Endodermal cell (in vitro differentiated cells): ENCODE measurements around the gene SLC25A10. TPM values are rescaled to one million over a fixed set of nuclear protein-coding genes. Genes with fewer than 3 reads are reported as not detected.

Experiments used
- DNase-seq: peaks from one replicate; pipeline ENCODE4 v3.0.0-alpha.2; 2017
- H3K27ac ChIP-seq: 2 replicates; pipeline ENCODE4 v1.5.1; 2013; ENCODE audit warnings: mild to moderate bottlenecking, low read depth, low read length, moderate library complexity
- H3K27me3 ChIP-seq: 2 replicates; pipeline ENCODE4 v1.6.1; 2013; ENCODE audit warnings: mild to moderate bottlenecking, low read length, moderate library complexity; ENCODE audit not compliant: insufficient read depth, control insufficient read depth, poor library complexity, severe bottlenecking
- H3K36me3 ChIP-seq: 2 replicates; pipeline ENCODE4 v1.7.0; 2013; ENCODE audit warnings: mild to moderate bottlenecking, low read length, moderate library complexity; ENCODE audit not compliant: control insufficient read depth, insufficient read depth
- H3K4me1 ChIP-seq: one replicate; pipeline ENCODE4 v1.7.0; 2013; ENCODE audit warnings: low read length; ENCODE audit not compliant: control insufficient read depth, insufficient read depth
- H3K4me3 ChIP-seq: 2 replicates; pipeline ENCODE4 v1.5.1; 2013; ENCODE audit warnings: mild to moderate bottlenecking, low read length, moderate library complexity
- H3K9ac ChIP-seq: 2 replicates; pipeline ENCODE4 v1.6.1; 2013; ENCODE audit warnings: mild to moderate bottlenecking, low read length, moderate library complexity; ENCODE audit not compliant: poor library complexity, severe bottlenecking; ENCODE audit errors: extremely low read depth
- H3K9me3 ChIP-seq: 2 replicates; pipeline ENCODE4 v1.6.1; 2013; ENCODE audit warnings: mild to moderate bottlenecking, low read length, moderate library complexity; ENCODE audit not compliant: control insufficient read depth
- H3K27ac Mint-ChIP-seq: 2 replicates; pipeline ENCODE4 v1.8.0; 2020; ENCODE audit warnings: mixed read lengths
- H3K27me3 Mint-ChIP-seq: 2 replicates; pipeline ENCODE4 v1.8.0; 2021; ENCODE audit warnings: mild to moderate bottlenecking, mixed read lengths; ENCODE audit not compliant: insufficient read depth
- H3K36me3 Mint-ChIP-seq: 2 replicates; pipeline ENCODE4 v1.8.0; 2020; ENCODE audit warnings: low read depth, mixed read lengths
- H3K4me1 Mint-ChIP-seq: 2 replicates; pipeline ENCODE4 v1.8.0; 2020; ENCODE audit warnings: mixed read lengths
- H3K4me3 Mint-ChIP-seq: 2 replicates; pipeline ENCODE4 v1.8.0; 2020; ENCODE audit warnings: mild to moderate bottlenecking, moderate library complexity, mixed read lengths
- H3K9me3 Mint-ChIP-seq: 2 replicates; pipeline ENCODE4 v1.8.0; 2020; ENCODE audit warnings: mild to moderate bottlenecking, mixed read lengths
- CTCF ChIP-seq: fragments of 200-600 bp; sonication (generic); conservative IDR thresholded peaks from 2 replicates; pipeline ENCODE4 v1.5.0; 2021; ENCODE audit warnings: antibody characterized with exemption, mild to moderate bottlenecking
- WGBS, 2 experiments: methylation state at CpG; one replicate each; pipeline versions ENCODE4 v1.1.5 to v1.1.7; 2013; ENCODE audit warnings: missing lambda C conversion rate in 2 of 2, mixed read lengths in 1 of 2; ENCODE audit not compliant: insufficient coverage in 1 of 2, insufficient read length in 1 of 2; 5-methylcytosine and 5-hydroxymethylcytosine counted together
- total RNA-seq, 2 donors: library from RNA; stranded (reverse); fragmentation: NEBNext Ultra II Directional in 1 of 2; extraction: Animal tissue kit (Norgen Biotek cat#: 25700) in 1 of 2; gene quantifications; 2 replicates in 1 of 2; 3 replicates in 1 of 2; pipeline ENCODE4 v1.2.1, GENCODE V29; 2021

SLC25A10 gene
- total RNA-seq, 2 donors from 2014 or later: 24.8 to 37.6 TPM

- H3K4me1 Mint-ChIP-seq: peaks cover 6% of the 10 kb centered on the region
- WGBS, 2 experiments: 51 to 64% methylated on average over 18 of the region's 18 CpGs
- no peak for DNase-seq
- peaks cover 12% of the 10 kb centered on the region for H3K4me1 ChIP-seq
- peak overlapping the region; percentile 79 for H3K4me3 ChIP-seq
- no peaks in the 10 kb centered on the region for H3K9me3 ChIP-seq
- no peak for TF ChIP-seq CTCF
- peaks cover 3% of the 10 kb centered on the region for H3K27me3 Mint-ChIP-seq
- H3K27ac Mint-ChIP-seq: peak overlapping the region; percentile 75
- no peaks in the 10 kb centered on the region for H3K27me3 ChIP-seq
- H3K9ac ChIP-seq: peak overlapping the region; percentile 57
- peaks cover 4% of the 10 kb centered on the region for H3K36me3 ChIP-seq
- H3K36me3 Mint-ChIP-seq: peaks cover 6% of the 10 kb centered on the region
- H3K9me3 Mint-ChIP-seq: no peaks in the 10 kb centered on the region
- H3K27ac ChIP-seq: peak overlapping the region; percentile 65
- H3K4me3 Mint-ChIP-seq: peak overlapping the region; percentile 74
These were observed 996 bp downstream of the SLC25A10 start for GRCh38 chr17:81713004-81713555.

GRCh38 chr17:81713556-81714411 lies 1.7 kb downstream of the SLC25A10 start:
- Mint-ChIP-seq H3K36me3 (peaks cover 6% of the 10 kb centered on the region), H3K27me3 (peaks cover 3% of the 10 kb centered on the region), H3K9me3 (no peaks in the 10 kb centered on the region), H3K4me3 (peak overlapping the region; percentile 74), H3K27ac (peak overlapping the region; percentile 75), H3K4me1 (peaks cover 6% of the 10 kb centered on the region)
- peak; percentile 71 for DNase-seq
- Histone ChIP-seq H3K36me3 (no peaks in the 10 kb centered on the region), H3K27ac (peak overlapping the region; percentile 65), H3K9me3 (no peaks in the 10 kb centered on the region), H3K4me1 (peaks cover 12% of the 10 kb centered on the region), H3K4me3 (peak overlapping the region; percentile 79), H3K9ac (no peak overlapping the region), H3K27me3 (no peaks in the 10 kb centered on the region)
- TF ChIP-seq CTCF: no peak
- 79 to 85% methylated on average over 23 to 36 of the region's 36 CpGs for WGBS, 2 experiments

- Histone ChIP-seq H3K9ac (no peak overlapping the region), H3K9me3 (no peaks in the 10 kb centered on the region), H3K4me1 (peaks cover 12% of the 10 kb centered on the region), H3K36me3 (no peaks in the 10 kb centered on the region), H3K27me3 (no peaks in the 10 kb centered on the region), H3K27ac (no peak overlapping the region), H3K4me3 (no peak overlapping the region)
- Mint-ChIP-seq H3K27ac (no peak overlapping the region), H3K4me1 (peaks cover 6% of the 10 kb centered on the region), H3K9me3 (no peaks in the 10 kb centered on the region), H3K36me3 (peaks cover 2% of the 10 kb centered on the region), H3K4me3 (no peak overlapping the region), H3K27me3 (peaks cover 3% of the 10 kb centered on the region)
- WGBS, 2 experiments: 94 to 98% methylated on average over 24 to 39 of the region's 39 CpGs
- TF ChIP-seq CTCF: no peak
- DNase-seq: no peak
These were observed 2.5 kb downstream of the SLC25A10 start for GRCh38 chr17:81714412-81715106.
